Trophoblast cell (in vitro differentiated cells and primary cell): ENCODE data around the gene ADRA2C.

Experiments
- DNase-seq, 2 donors: peaks; one replicate each; pipeline ENCODE4 v3.0.0-alpha.2; 2016
- H2AFZ ChIP-seq: 2 replicates; pipeline ENCODE4 v1.6.1; 2013; ENCODE audit warnings: low read length, moderate library complexity, mild to moderate bottlenecking; ENCODE audit not compliant: insufficient read depth, poor library complexity
- H2AK5ac ChIP-seq: 2 replicates; pipeline ENCODE4 v1.6.1; 2013; ENCODE audit warnings: mild to moderate bottlenecking, low read length
- H2BK120ac ChIP-seq: 2 replicates; pipeline ENCODE4 v1.6.1; 2013; ENCODE audit warnings: low read length, mild to moderate bottlenecking, moderate library complexity; ENCODE audit not compliant: insufficient read depth, poor library complexity
- H2BK12ac ChIP-seq: 2 replicates; pipeline ENCODE4 v1.6.1; 2013; ENCODE audit warnings: mild to moderate bottlenecking, low read length, moderate library complexity
- H2BK5ac ChIP-seq: 2 replicates; pipeline ENCODE4 v1.6.1; 2013; ENCODE audit warnings: low read length, low read depth, moderate library complexity, mild to moderate bottlenecking; ENCODE audit not compliant: poor library complexity
- H3K14ac ChIP-seq: 2 replicates; pipeline ENCODE4 v1.6.1; 2013; ENCODE audit warnings: mild to moderate bottlenecking, low read length
- H3K18ac ChIP-seq: 2 replicates; pipeline ENCODE4 v1.6.1; 2013; ENCODE audit warnings: mild to moderate bottlenecking, low read length
- H3K23ac ChIP-seq: 2 replicates; pipeline ENCODE4 v1.6.1; 2013; ENCODE audit warnings: low read length
- H3K27ac ChIP-seq: 2 replicates; pipeline ENCODE4 v1.5.1; 2013; ENCODE audit warnings: low read depth, mild to moderate bottlenecking, inconsistent platforms, low read length, moderate library complexity
- H3K27me3 ChIP-seq: 2 replicates; pipeline ENCODE4 v1.6.1; 2013; ENCODE audit warnings: inconsistent platforms, mild to moderate bottlenecking, low read length, moderate library complexity; ENCODE audit not compliant: insufficient read depth
- H3K36me3 ChIP-seq, 2 experiments: 1 replicate in 1 of 2; 2 replicates in 1 of 2; pipeline ENCODE4 v1.6.1; 2013; ENCODE audit warnings: low read length in 2 of 2, mild to moderate bottlenecking in 2 of 2, moderate library complexity in 1 of 2; ENCODE audit not compliant: insufficient read depth in 2 of 2, control insufficient read depth in 1 of 2
- H3K4ac ChIP-seq: 2 replicates; pipeline ENCODE4 v1.6.1; 2013; ENCODE audit warnings: low read depth, mild to moderate bottlenecking, low read length, moderate library complexity
- H3K4me1 ChIP-seq, 2 experiments: 1 replicate in 1 of 2; 2 replicates in 1 of 2; pipeline ENCODE4 v1.6.1; 2013; ENCODE audit warnings: low read length in 2 of 2, mild to moderate bottlenecking in 2 of 2, moderate library complexity in 1 of 2; ENCODE audit not compliant: insufficient read depth in 2 of 2, control insufficient read depth in 1 of 2
- H3K4me2 ChIP-seq: 2 replicates; pipeline ENCODE4 v1.6.1; 2013; ENCODE audit warnings: inconsistent platforms, mild to moderate bottlenecking, low read length, moderate library complexity
- H3K4me3 ChIP-seq: 2 replicates; pipeline ENCODE4 v1.5.1; 2013; ENCODE audit warnings: mild to moderate bottlenecking, low read depth, low read length, inconsistent platforms
- H3K79me1 ChIP-seq: one replicate; pipeline ENCODE4 v1.6.1; 2013; ENCODE audit warnings: low read length
- H3K79me2 ChIP-seq: 2 replicates; pipeline ENCODE4 v1.6.1; 2013; ENCODE audit warnings: low read length, mild to moderate bottlenecking; ENCODE audit not compliant: control insufficient read depth, insufficient read depth, poor library complexity
- H3K9ac ChIP-seq: 2 replicates; pipeline ENCODE4 v1.6.1; 2013; ENCODE audit warnings: mild to moderate bottlenecking, low read length
- H3K9me3 ChIP-seq: 2 replicates; pipeline ENCODE4 v1.6.1; 2013; ENCODE audit warnings: low read depth, mild to moderate bottlenecking, control low read depth, inconsistent platforms, low read length; ENCODE audit not compliant: insufficient read depth
- H4K12ac ChIP-seq: 2 replicates; pipeline ENCODE4 v1.6.1; 2013; ENCODE audit warnings: low read depth, mild to moderate bottlenecking, low read length, moderate library complexity
- H4K8ac ChIP-seq: 2 replicates; pipeline ENCODE4 v1.6.1; 2013; ENCODE audit warnings: low read depth, mild to moderate bottlenecking, low read length, moderate library complexity
- H4K91ac ChIP-seq: one replicate; pipeline ENCODE4 v1.6.1; 2013; ENCODE audit warnings: low read depth, mild to moderate bottlenecking, low read length, moderate library complexity
- WGBS: extraction: QIAGEN DNeasy Blood & Tissue Kit; methylation state at CpG from one replicate; pipeline ENCODE4 v1.1.7; 2013; ENCODE audit warnings: missing lambda C conversion rate; ENCODE audit not compliant: insufficient read length, insufficient coverage; ENCODE audit errors: extremely low coverage; 5-methylcytosine and 5-hydroxymethylcytosine counted together

The ADRA2C gene

DNA sequence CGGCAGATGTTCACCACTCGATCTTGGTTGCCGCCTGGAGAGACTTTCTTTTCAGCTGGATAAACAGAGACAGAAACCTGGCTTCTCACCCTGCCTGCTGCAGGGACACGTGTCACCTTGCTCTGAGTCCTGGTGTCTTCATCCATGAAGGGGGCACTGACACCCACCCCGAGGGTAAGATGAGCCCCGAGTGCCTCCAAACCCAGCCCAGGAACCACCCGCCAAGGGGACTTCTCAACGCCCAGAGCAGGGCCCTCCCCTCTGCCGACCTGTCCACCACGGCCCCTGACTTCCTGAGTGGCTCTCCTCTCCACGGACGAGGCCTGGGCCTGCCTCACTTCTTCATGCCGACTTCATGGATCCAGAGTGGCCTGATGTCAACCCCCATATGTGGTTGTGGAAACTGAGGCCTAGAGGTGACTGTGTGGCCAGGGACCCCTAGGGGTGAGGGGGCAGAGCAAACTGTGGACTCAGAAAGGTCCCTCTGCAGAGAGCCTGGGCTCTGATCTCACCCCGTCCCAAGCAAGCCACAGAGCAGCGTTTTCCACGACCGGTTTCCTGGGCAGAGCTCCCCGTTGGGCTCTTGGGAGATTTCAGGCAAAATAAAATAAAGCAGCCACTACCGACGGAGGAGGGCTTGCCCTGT, 5.1 kb downstream of the ADRA2C start:
- Histone ChIP-seq H3K18ac (no peak overlapping the region), H2BK5ac (no peak overlapping the region), H4K12ac (no peak overlapping the region), H3K9ac (no peak overlapping the region), H3K4me2 (no peak overlapping the region), H2BK120ac (no peak overlapping the region), H3K4ac (no peak overlapping the region), H2AFZ (no peak overlapping the region), H3K36me3 (no peaks in the 10 kb centered on the region), H4K91ac (no peak overlapping the region), H2BK12ac (no peak overlapping the region), H3K4me3 (no peak overlapping the region), H3K23ac (no peak overlapping the region), H3K14ac (no peak overlapping the region), H3K79me2 (no peaks in the 10 kb centered on the region), H2AK5ac (no peak overlapping the region), H3K27me3 (peaks cover 10% of the 10 kb centered on the region), H4K8ac (no peak overlapping the region), H3K27ac (no peak overlapping the region), H3K9me3 (peaks cover 8% of the 10 kb centered on the region), H3K4me1 (peaks cover 5 to 9% of the 10 kb centered on the region in 2 experiments), H3K79me1 (no peaks in the 10 kb centered on the region)
- no peak for DNase-seq
- no CpG with 5 or more reads among the region's 20 CpGs for WGBS

DNA sequence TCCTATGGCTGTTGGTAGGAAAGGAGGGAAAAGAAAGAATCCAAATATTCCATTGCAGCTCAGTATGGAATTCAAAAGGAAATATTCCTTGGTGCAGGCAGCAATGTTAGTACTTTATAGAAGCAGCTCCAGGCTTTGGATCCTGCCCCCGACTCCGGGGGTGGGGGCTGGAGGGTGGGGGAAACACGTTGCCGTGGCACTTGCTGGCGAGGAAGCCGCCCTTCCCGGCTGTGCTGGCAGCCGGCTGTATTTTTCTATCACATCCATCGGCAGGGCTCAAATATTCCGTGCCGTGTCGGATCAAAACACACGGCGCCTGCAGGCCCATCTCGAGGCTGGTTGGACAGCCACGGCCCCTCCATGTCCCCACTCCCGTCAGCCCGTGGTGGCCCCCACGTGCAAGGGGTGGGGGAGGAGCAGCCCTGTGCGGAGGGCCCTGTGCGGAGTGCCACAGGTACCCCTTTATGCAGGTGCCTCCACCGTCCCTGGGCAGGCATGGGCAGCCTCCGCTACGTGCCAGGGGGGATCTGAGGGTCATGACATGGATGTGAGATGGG, 5.8 kb downstream of the ADRA2C start:
- no peaks in the 10 kb centered on the region for H3K79me2 ChIP-seq
- no peak for DNase-seq
- H3K79me1 ChIP-seq = no peaks in the 10 kb centered on the region
- no peak overlapping the region for H3K23ac ChIP-seq
- H3K27ac ChIP-seq = no peak overlapping the region
- H3K4me3 ChIP-seq = no peak overlapping the region
- H2AFZ ChIP-seq = no peak overlapping the region
- H4K12ac ChIP-seq = no peak overlapping the region
- no peak overlapping the region for H4K8ac ChIP-seq
- H3K4ac ChIP-seq = no peak overlapping the region
- peaks cover 6% of the 10 kb centered on the region for H3K27me3 ChIP-seq
- no peak overlapping the region for H2BK120ac ChIP-seq
- WGBS = no CpG with 5 or more reads among the region's 24 CpGs
- no peak overlapping the region for H2BK5ac ChIP-seq
- peaks cover 4% of the 10 kb centered on the region for H3K9me3 ChIP-seq
- no peak overlapping the region for H3K14ac ChIP-seq
- H3K9ac ChIP-seq = no peak overlapping the region
- no peaks in the 10 kb centered on the region for H3K36me3 ChIP-seq
- H3K4me1 ChIP-seq = peaks cover 2 to 4% of the 10 kb centered on the region in 2 experiments
- no peak overlapping the region for H2BK12ac ChIP-seq
- H4K91ac ChIP-seq = no peak overlapping the region
- no peak overlapping the region for H3K18ac ChIP-seq
- no peak overlapping the region for H2AK5ac ChIP-seq
- no peak overlapping the region for H3K4me2 ChIP-seq

DNA sequence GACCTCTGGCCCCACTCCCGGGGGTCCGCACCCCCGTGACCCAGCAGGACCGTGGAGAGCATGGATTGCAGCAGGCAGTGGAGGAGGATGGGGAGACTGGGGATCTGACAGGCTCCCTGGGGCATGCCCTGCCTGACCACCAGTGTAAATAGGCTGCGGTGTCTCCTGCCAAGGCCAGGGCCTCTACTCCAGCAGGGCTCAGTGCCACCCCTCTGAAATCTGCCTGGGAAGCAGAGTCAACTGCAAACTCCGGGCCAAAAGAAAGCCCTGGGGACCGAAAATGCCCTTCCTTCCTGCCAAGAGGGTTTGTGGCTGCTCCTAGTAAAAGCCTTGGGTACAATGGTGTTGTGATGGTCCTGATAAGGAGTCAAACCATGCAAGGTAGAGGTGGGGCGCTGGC, 6.4 kb downstream of the ADRA2C start:
- Histone ChIP-seq H3K27ac (no peak overlapping the region), H2BK5ac (no peak overlapping the region), H4K12ac (no peak overlapping the region), H3K4ac (no peak overlapping the region), H3K9ac (no peak overlapping the region), H4K8ac (no peak overlapping the region), H2AK5ac (no peak overlapping the region), H2AFZ (no peak overlapping the region), H3K4me3 (no peak overlapping the region), H3K18ac (no peak overlapping the region), H3K23ac (no peak overlapping the region), H3K4me2 (no peak overlapping the region), H3K79me2 (no peaks in the 10 kb centered on the region), H2BK120ac (no peak overlapping the region), H4K91ac (no peak overlapping the region), H2BK12ac (no peak overlapping the region), H3K4me1 (peaks cover 0 to under 1% of the 10 kb centered on the region in 2 experiments), H3K27me3 (peaks cover 2% of the 10 kb centered on the region), H3K14ac (no peak overlapping the region), H3K9me3 (peaks cover 1% of the 10 kb centered on the region), H3K79me1 (no peaks in the 10 kb centered on the region), H3K36me3 (no peaks in the 10 kb centered on the region)
- DNase-seq = no peak
- no CpG with 5 or more reads among the region's 8 CpGs for WGBS

DNA sequence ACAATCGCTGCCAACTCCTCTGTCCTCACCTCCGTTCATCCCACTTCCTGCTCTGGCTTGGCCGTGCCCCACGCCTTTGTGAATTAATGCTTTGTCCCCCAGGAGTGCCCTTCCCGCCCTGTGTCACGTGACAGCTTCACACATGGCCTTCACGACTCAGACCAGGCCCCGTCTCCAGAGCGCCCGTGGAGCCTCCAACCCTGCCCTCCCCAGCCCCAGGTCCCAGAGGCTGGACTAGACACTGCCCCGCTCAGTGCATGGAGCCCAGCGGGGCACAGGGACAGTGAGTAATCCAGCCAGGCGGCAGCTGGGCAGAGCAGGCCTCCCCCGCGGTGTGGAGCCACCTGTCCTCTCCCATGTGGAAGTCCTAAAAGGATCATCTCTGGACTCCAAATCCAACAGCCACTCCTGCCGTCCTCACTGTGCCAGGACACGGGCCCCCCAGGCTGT, 7.4 kb downstream of the ADRA2C start:
- Histone ChIP-seq H3K4me1 (no peaks in the 10 kb centered on the region), H4K8ac (no peak overlapping the region), H3K14ac (no peak overlapping the region), H3K36me3 (no peaks in the 10 kb centered on the region), H2BK120ac (no peak overlapping the region), H2AK5ac (no peak overlapping the region), H4K91ac (no peak overlapping the region), H2AFZ (no peak overlapping the region), H3K9ac (no peak overlapping the region), H3K79me1 (no peaks in the 10 kb centered on the region), H3K23ac (no peak overlapping the region), H3K27me3 (no peaks in the 10 kb centered on the region), H3K4me3 (no peak overlapping the region), H3K27ac (no peak overlapping the region), H3K4me2 (no peak overlapping the region), H3K18ac (no peak overlapping the region), H3K4ac (no peak overlapping the region), H2BK12ac (no peak overlapping the region), H4K12ac (no peak overlapping the region), H3K79me2 (no peaks in the 10 kb centered on the region), H2BK5ac (no peak overlapping the region), H3K9me3 (peaks cover 1% of the 10 kb centered on the region)
- no peak for DNase-seq
- WGBS = no CpG with 5 or more reads among the region's 17 CpGs
